Keratinocyte (primary cell): ENCODE data around the gene KPNA1.

ENCODE experiments used
- CTCF ChIP-seq, 3 experiments: IDR thresholded peaks in 1 of 3; conservative IDR thresholded peaks in 1 of 3; optimal IDR thresholded peaks in 1 of 3; 2 replicates in 2 of 3; 3 replicates in 1 of 3; pipeline versions ENCODE3 to v1.5.1; 2011; ENCODE audit warnings: low read length in 3 of 3, mild to moderate bottlenecking in 3 of 3, moderate library complexity in 2 of 3, control low read depth in 1 of 3, inconsistent platforms in 1 of 3; ENCODE audit not compliant: insufficient read depth in 2 of 3; ENCODE audit errors: extremely low read depth in 1 of 3
- EZH2 ChIP-seq: IDR thresholded peaks from one replicate; pipeline ENCODE4 v1.6.1; 2012; ENCODE audit warnings: inconsistent platforms, mild to moderate bottlenecking, low read length, moderate library complexity

DNA sequence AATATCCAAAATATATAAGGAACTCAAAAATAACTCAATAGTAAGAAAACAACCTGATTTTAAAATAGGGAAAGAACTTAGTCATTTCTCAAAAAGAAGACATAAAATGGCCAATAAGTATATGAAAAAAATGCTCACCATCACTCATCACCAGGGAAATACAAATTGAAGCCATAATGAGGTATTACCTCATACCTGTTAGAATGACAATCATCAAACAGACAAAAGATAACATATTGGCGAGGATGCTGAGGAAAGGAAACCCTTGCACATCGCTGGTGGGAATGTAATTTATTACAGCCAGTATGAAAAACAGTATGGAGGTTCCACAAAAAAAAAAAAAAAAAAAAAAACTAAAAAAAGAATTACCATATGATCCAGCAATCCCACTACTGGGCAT, 38.2 kb downstream of the KPNA1 start:
- TF ChIP-seq CTCF (optimal IDR thresholded peaks at IDR 0.05 in 1 of 3, IDR thresholded peaks at IDR 0.05 in 1 of 3, conservative IDR thresholded peaks at IDR 0.05 in 1 of 3; ENCODE audit: extremely low read depth in 1 of 3, insufficient read depth in 2 of 3, low read length in 3 of 3): no peak
- no peak for TF ChIP-seq EZH2
